ENCODE measurements around the gene RHOB.

RHOB gene

GRCh38 chr2:20481798-20482405, 35.0 kb downstream of the RHOB start:
- TF ChIP-seq, protein P1, sequence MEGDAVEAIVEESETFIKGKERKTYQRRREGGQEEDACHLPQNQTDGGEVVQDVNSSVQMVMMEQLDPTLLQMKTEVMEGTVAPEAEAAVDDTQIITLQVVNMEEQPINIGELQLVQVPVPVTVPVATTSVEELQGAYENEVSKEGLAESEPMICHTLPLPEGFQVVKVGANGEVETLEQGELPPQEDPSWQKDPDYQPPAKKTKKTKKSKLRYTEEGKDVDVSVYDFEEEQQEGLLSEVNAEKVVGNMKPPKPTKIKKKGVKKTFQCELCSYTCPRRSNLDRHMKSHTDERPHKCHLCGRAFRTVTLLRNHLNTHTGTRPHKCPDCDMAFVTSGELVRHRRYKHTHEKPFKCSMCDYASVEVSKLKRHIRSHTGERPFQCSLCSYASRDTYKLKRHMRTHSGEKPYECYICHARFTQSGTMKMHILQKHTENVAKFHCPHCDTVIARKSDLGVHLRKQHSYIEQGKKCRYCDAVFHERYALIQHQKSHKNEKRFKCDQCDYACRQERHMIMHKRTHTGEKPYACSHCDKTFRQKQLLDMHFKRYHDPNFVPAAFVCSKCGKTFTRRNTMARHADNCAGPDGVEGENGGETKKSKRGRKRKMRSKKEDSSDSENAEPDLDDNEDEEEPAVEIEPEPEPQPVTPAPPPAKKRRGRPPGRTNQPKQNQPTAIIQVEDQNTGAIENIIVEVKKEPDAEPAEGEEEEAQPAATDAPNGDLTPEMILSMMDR (IDR thresholded peaks at IDR 0.05): no peak
- Mint-ChIP-seq H3K27ac (no peak overlapping the region), H3K9me3 (peaks cover 9% of the 10 kb centered on the region), H3K27me3 (ENCODE audit: low read depth, poor library complexity) (peaks cover 16% of the 10 kb centered on the region), H3K4me3 (no peak overlapping the region), H3K36me3 (ENCODE audit: low read depth) (no peaks in the 10 kb centered on the region), H3K4me1 (peaks cover 31% of the 10 kb centered on the region)
- DNase-seq: no peak

- Mint-ChIP-seq H3K27ac (no peak overlapping the region), H3K27me3 (ENCODE audit: low read depth, poor library complexity) (peaks cover 16% of the 10 kb centered on the region), H3K9me3 (peaks cover 9% of the 10 kb centered on the region), H3K4me3 (no peak overlapping the region), H3K4me1 (peaks cover 40% of the 10 kb centered on the region), H3K36me3 (ENCODE audit: low read depth) (no peaks in the 10 kb centered on the region)
- TF ChIP-seq, protein P1 (IDR thresholded peaks at IDR 0.05): no peak
- DNase-seq: no peak
Measured at GRCh38 chr2:20482725-20483124, 35.9 kb downstream of the RHOB start.

DNA sequence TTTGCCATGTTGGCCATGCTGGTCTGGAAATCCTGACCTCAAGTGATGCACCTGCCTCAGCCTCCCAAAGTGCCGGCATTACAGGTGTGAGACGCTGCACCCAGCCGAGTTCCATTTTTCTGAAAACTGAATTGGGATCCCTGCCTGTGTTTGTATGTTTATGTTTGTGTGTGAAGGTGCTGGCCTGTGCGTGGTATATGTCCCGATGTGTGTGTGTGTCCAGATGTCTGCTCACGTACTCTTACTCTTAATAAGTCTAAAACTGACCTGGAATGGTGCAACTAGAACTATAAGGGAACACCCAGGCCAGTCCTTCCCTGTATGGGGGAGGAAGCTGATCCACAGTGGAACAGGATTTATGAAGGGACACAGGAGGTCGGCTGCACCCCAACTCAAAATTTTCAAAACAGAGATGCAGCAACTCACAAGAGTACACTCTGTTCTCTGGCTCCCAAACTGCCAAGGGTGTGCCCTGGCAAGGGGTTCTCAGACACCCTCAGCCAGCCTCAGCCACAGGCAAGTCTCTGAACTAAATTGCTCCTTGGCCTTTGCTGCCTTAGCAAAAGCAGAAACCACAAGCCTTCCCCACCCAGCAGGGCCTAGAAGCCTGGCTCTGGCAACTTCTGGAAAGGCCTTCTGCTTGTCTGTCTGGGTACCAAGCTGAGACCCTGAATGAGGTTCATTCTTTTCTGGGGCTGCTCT, 36.5 kb downstream of the RHOB start:
- peaks cover 46% of the 10 kb centered on the region for H3K4me1 Mint-ChIP-seq
- H3K27ac Mint-ChIP-seq: no peak overlapping the region
- H3K9me3 Mint-ChIP-seq: peaks cover 4% of the 10 kb centered on the region
- no peak for DNase-seq
- no peaks in the 10 kb centered on the region for H3K36me3 Mint-ChIP-seq (ENCODE audit: low read depth)
- H3K27me3 Mint-ChIP-seq (ENCODE audit: low read depth, poor library complexity): peaks cover 13% of the 10 kb centered on the region
- no peak overlapping the region for H3K4me3 Mint-ChIP-seq
- TF ChIP-seq, protein P1 (IDR thresholded peaks at IDR 0.05): no peak

GRCh38 chr2:20484034-20484617, 37.3 kb downstream of the RHOB start:
- no peak overlapping the region for H3K4me3 Mint-ChIP-seq
- no peaks in the 10 kb centered on the region for H3K36me3 Mint-ChIP-seq (ENCODE audit: low read depth)
- H3K27me3 Mint-ChIP-seq (ENCODE audit: low read depth, poor library complexity): peaks cover 11% of the 10 kb centered on the region
- H3K27ac Mint-ChIP-seq: no peak overlapping the region
- H3K9me3 Mint-ChIP-seq: no peaks in the 10 kb centered on the region
- TF ChIP-seq, protein P1 (IDR thresholded peaks at IDR 0.05): no peak
- DNase-seq: no peak
- peaks cover 52% of the 10 kb centered on the region for H3K4me1 Mint-ChIP-seq

GRCh38 chr2:20484810-20485611, 38.1 kb downstream of the RHOB start:
- no peaks in the 10 kb centered on the region for H3K36me3 Mint-ChIP-seq (ENCODE audit: low read depth)
- no peaks in the 10 kb centered on the region for H3K9me3 Mint-ChIP-seq
- peaks cover 52% of the 10 kb centered on the region for H3K4me1 Mint-ChIP-seq
- H3K27ac Mint-ChIP-seq: no peak overlapping the region
- no peak overlapping the region for H3K4me3 Mint-ChIP-seq
- H3K27me3 Mint-ChIP-seq (ENCODE audit: low read depth, poor library complexity): peaks cover 11% of the 10 kb centered on the region
- DNase-seq: no peak
- TF ChIP-seq, protein P1 (IDR thresholded peaks at IDR 0.05): no peak
